Measurements from ENCODE around the gene ATP11B. TPM values are rescaled to one million over a fixed set of nuclear protein-coding genes. Genes with fewer than 3 reads are reported as not detected.

ATP11B gene
- total and polyA plus RNA-seq, 2 donors (not counting 1 experiment from before 2014, with no cell fraction given), result 34.9 to 77.8 TPM

DNA sequence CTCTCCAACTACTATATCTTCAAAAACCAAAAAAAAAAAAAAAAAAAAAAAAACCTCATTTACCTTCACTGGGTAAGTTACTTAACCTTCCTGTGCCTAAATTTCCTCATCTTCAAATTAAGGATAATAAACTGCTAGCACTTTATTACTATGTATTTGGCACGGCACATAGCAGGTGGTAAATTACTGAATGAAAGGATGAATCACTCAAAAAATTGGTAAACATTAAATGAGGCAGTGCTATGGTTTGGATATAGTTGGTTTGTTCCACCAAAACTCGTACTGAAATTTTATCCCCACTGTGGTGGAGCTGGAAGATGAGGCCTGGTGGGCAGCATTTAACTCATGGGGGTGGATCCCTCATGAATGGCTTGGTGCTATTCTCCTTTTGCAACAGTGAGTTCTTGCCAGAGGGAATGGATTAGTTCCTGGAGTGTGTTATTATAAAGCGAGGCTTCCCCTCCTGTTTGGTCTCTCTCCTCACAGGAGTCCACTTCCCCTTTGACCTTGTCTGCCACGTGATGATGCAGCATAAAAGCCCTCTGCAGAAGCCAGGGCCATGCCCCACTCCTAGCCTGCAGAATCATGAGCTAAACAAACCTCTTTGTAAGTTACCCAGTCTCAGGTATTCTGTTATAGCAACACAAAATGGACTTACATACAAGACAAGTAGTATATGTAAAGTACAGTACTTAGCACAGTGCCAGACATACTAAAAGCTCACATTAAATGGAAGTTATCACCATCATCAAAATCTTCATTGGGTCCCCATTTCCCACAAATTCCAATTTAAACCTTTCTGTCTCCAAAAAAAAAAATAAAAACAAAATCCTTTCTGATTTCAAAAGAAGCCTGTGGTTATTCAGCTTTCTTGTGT is 166.4 kb downstream of the ATP11B start:
- no peak overlapping the region for H2AFZ ChIP-seq (ENCODE audit: low read length)
- H3K27ac ChIP-seq (ENCODE audit: insufficient read depth, low read length), result no peak overlapping the region
- no peaks in the 10 kb centered on the region for H3K27me3 ChIP-seq (ENCODE audit: control insufficient read depth, insufficient read depth, low read length)
- no peaks in the 10 kb centered on the region for H3K9me3 ChIP-seq (ENCODE audit: control insufficient read depth, insufficient read depth, low read depth, low read length)
- no peaks in the 10 kb centered on the region for H4K20me1 ChIP-seq (ENCODE audit: control insufficient read depth, extremely low read depth, insufficient read depth, low read length)
- H3K4me1 ChIP-seq (ENCODE audit: control insufficient read depth, extremely low read depth, insufficient read depth, low read length), result no peaks in the 10 kb centered on the region
- H3K9ac ChIP-seq (ENCODE audit: insufficient read depth, low read length), result no peak overlapping the region
- TF ChIP-seq, protein P1, sequence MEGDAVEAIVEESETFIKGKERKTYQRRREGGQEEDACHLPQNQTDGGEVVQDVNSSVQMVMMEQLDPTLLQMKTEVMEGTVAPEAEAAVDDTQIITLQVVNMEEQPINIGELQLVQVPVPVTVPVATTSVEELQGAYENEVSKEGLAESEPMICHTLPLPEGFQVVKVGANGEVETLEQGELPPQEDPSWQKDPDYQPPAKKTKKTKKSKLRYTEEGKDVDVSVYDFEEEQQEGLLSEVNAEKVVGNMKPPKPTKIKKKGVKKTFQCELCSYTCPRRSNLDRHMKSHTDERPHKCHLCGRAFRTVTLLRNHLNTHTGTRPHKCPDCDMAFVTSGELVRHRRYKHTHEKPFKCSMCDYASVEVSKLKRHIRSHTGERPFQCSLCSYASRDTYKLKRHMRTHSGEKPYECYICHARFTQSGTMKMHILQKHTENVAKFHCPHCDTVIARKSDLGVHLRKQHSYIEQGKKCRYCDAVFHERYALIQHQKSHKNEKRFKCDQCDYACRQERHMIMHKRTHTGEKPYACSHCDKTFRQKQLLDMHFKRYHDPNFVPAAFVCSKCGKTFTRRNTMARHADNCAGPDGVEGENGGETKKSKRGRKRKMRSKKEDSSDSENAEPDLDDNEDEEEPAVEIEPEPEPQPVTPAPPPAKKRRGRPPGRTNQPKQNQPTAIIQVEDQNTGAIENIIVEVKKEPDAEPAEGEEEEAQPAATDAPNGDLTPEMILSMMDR (conservative IDR thresholded peaks at IDR 0.05 in 1 of 2, IDR thresholded peaks at IDR 0.05 in 1 of 2; ENCODE audit: low read depth in 1 of 2, low read length in 2 of 2), result no peak
- TF ChIP-seq EZH2 (IDR thresholded peaks at IDR 0.05; ENCODE audit: low read length, missing control alignments), result no peak
- H3K36me3 ChIP-seq (ENCODE audit: control insufficient read depth, insufficient read depth, low read length), result peaks cover 4% of the 10 kb centered on the region
- no peak for DNase-seq (ENCODE audit: low read depth in 2 of 2)
- no peak overlapping the region for H3K4me2 ChIP-seq (ENCODE audit: extremely low read depth, insufficient read depth, low read length)
- H3K4me3 ChIP-seq (replicated peaks in 1 of 4; ENCODE audit: control extremely low read depth in 1 of 4, insufficient read depth in 1 of 4, low read depth in 3 of 4, low read length in 4 of 4), result no peak overlapping the region
- no peaks in the 10 kb centered on the region for H3K79me2 ChIP-seq (ENCODE audit: control insufficient read depth, insufficient read depth, low read length)

DNA sequence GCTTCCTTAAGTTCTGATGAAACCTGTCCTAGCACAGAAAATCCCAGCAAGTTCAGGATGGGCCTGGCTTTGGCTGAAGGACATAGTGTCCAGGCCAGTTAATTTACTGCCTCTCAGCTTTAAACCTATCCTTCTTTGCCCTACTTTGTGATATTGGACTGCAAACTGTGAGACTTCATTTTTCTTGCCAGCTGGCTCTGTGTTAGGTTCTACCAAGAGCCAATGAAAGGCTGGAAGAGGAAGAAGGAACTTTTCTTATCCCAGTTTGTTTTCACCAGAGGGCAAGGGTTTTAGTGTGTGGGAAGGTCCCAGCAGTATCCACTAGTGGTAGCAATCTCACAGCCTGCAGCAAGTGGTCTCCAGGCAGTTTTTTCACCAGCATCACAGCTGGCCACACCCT is 168.9 kb downstream of the ATP11B start:
- no peak overlapping the region for H3K4me2 ChIP-seq (ENCODE audit: extremely low read depth, insufficient read depth, low read length)
- peaks cover 6% of the 10 kb centered on the region for H3K79me2 ChIP-seq (ENCODE audit: control insufficient read depth, insufficient read depth, low read length)
- H4K20me1 ChIP-seq (ENCODE audit: control insufficient read depth, extremely low read depth, insufficient read depth, low read length), result no peaks in the 10 kb centered on the region
- H3K36me3 ChIP-seq (ENCODE audit: control insufficient read depth, insufficient read depth, low read length), result peaks cover 3% of the 10 kb centered on the region
- H2AFZ ChIP-seq (ENCODE audit: low read length), result no peak overlapping the region
- TF ChIP-seq, protein P1 (conservative IDR thresholded peaks at IDR 0.05 in 1 of 2, IDR thresholded peaks at IDR 0.05 in 1 of 2; ENCODE audit: low read depth in 1 of 2, low read length in 2 of 2), result no peak
- no peak for TF ChIP-seq EZH2 (IDR thresholded peaks at IDR 0.05; ENCODE audit: low read length, missing control alignments)
- no peak overlapping the region for H3K27ac ChIP-seq (ENCODE audit: insufficient read depth, low read length)
- no peaks in the 10 kb centered on the region for H3K27me3 ChIP-seq (ENCODE audit: control insufficient read depth, insufficient read depth, low read length)
- DNase-seq (ENCODE audit: low read depth in 2 of 2), result no peak
- H3K4me3 ChIP-seq (replicated peaks in 1 of 4; ENCODE audit: control extremely low read depth in 1 of 4, insufficient read depth in 1 of 4, low read depth in 3 of 4, low read length in 4 of 4), result no peak overlapping the region
- no peaks in the 10 kb centered on the region for H3K4me1 ChIP-seq (ENCODE audit: control insufficient read depth, extremely low read depth, insufficient read depth, low read length)
- no peak overlapping the region for H3K9ac ChIP-seq (ENCODE audit: insufficient read depth, low read length)
- no peaks in the 10 kb centered on the region for H3K9me3 ChIP-seq (ENCODE audit: control insufficient read depth, insufficient read depth, low read depth, low read length)

DNA sequence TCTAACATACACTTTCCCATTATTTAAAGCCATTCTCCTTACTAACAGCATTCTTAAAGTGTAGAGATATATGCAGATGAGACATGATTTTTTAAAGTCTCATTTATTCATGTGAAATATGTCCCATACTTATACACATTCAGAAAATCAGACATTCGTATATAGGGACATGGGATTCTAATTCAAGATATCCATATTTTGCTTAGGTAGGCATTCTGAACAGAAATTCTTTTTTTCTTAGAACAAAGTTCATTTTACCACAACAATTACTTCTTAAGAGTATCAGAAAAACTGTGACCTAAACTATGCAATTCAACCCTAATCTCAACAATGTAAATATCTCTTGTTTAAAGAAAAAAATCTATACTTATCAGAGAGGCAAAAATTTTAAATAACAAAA is 170.9 kb downstream of the ATP11B start:
- Histone ChIP-seq H3K4me2 (ENCODE audit: extremely low read depth, insufficient read depth, low read length) (no peak overlapping the region), H2AFZ (ENCODE audit: low read length) (no peak overlapping the region), H3K4me1 (ENCODE audit: control insufficient read depth, extremely low read depth, insufficient read depth, low read length) (no peaks in the 10 kb centered on the region), H4K20me1 (ENCODE audit: control insufficient read depth, extremely low read depth, insufficient read depth, low read length) (no peaks in the 10 kb centered on the region), H3K36me3 (ENCODE audit: control insufficient read depth, insufficient read depth, low read length) (peaks cover 1% of the 10 kb centered on the region), H3K27me3 (ENCODE audit: control insufficient read depth, insufficient read depth, low read length) (no peaks in the 10 kb centered on the region), H3K4me3 (replicated peaks in 1 of 4; ENCODE audit: control extremely low read depth in 1 of 4, insufficient read depth in 1 of 4, low read depth in 3 of 4, low read length in 4 of 4) (no peak overlapping the region), H3K9me3 (ENCODE audit: control insufficient read depth, insufficient read depth, low read depth, low read length) (no peaks in the 10 kb centered on the region), H3K9ac (ENCODE audit: insufficient read depth, low read length) (no peak overlapping the region), H3K27ac (ENCODE audit: insufficient read depth, low read length) (no peak overlapping the region), H3K79me2 (ENCODE audit: control insufficient read depth, insufficient read depth, low read length) (peaks cover 15% of the 10 kb centered on the region)
- no peak for TF ChIP-seq EZH2 (IDR thresholded peaks at IDR 0.05; ENCODE audit: low read length, missing control alignments)
- TF ChIP-seq, protein P1 (conservative IDR thresholded peaks at IDR 0.05 in 1 of 2, IDR thresholded peaks at IDR 0.05 in 1 of 2; ENCODE audit: low read depth in 1 of 2, low read length in 2 of 2), result no peak
- DNase-seq (ENCODE audit: low read depth in 2 of 2), result no peak
